Stimulated activated CD4-positive, alpha-beta T cell treated with anti-CD3 and anti-CD28 coated beads, TNF-alpha, amount 100 ng/mL, for 48 hours (primary cell): Measurements from ENCODE around the gene BRMS1L.
A peak's percentile ranks its signal among the peaks of the same experiment; 100 is the strongest.

ENCODE experiments used
- DNase-seq, 3 donors: peaks; one replicate each; pipeline ENCODE4 v3.0.0-alpha.2; 2020; ENCODE audit warnings: low read depth in 3 of 3

Gene BRMS1L

GRCh38 chr14:35865611-35866324, 39.6 kb downstream of the BRMS1L start:
- DNase-seq, result no peak

- DNase-seq, result no peak
These were observed 40.6 kb downstream of the BRMS1L start for GRCh38 chr14:35866595-35867279.

- DNase-seq, result no peak
These were observed 41.1 kb downstream of the BRMS1L start for GRCh38 chr14:35867280-35867629.

- no peak for DNase-seq
These were observed 49.2 kb downstream of the BRMS1L start for GRCh38 chr14:35875296-35875695.

- DNase-seq, result no peak
These were observed 51.1 kb downstream of the BRMS1L start for GRCh38 chr14:35877276-35877675.

GRCh38 chr14:35878272-35879150, 52.4 kb downstream of the BRMS1L start:
- no peak for DNase-seq

- no peak for DNase-seq
These were observed 53.1 kb downstream of the BRMS1L start for GRCh38 chr14:35879151-35879648.

- DNase-seq, result no peak
These were observed 53.6 kb downstream of the BRMS1L start for GRCh38 chr14:35879654-35880249.

GRCh38 chr14:35881280-35881679, 55.1 kb downstream of the BRMS1L start:
- DNase-seq, result no peak

GRCh38 chr14:35883677-35884293, 57.6 kb downstream of the BRMS1L start:
- peak in 1 of 3 donors; percentile 8 for DNase-seq

- DNase-seq, result no peak
These were observed 64.2 kb downstream of the BRMS1L start for GRCh38 chr14:35890308-35890707.

- DNase-seq, result no peak
These were observed 69.1 kb downstream of the BRMS1L start for GRCh38 chr14:35895256-35895655.

- no peak for DNase-seq
These were observed 71.5 kb downstream of the BRMS1L start for GRCh38 chr14:35897616-35898111.

GRCh38 chr14:35898217-35898775, 72.2 kb downstream of the BRMS1L start:
- no peak for DNase-seq

GRCh38 chr14:35900741-35901140, 74.6 kb downstream of the BRMS1L start:
- no peak for DNase-seq

GRCh38 chr14:35909665-35910064, 83.5 kb downstream of the BRMS1L start:
- DNase-seq, result no peak

GRCh38 chr14:35910191-35910590, 84.1 kb downstream of the BRMS1L start:
- no peak for DNase-seq

GRCh38 chr14:35911097-35911496, 85.0 kb downstream of the BRMS1L start:
- no peak for DNase-seq

- DNase-seq, result no peak
These were observed 89.0 kb downstream of the BRMS1L start for GRCh38 chr14:35915185-35915584.

GRCh38 chr14:35915775-35916174, 89.6 kb downstream of the BRMS1L start:
- DNase-seq, result no peak
